Psoas muscle (tissue), 8 donors: ENCODE measurements around the gene LHPP. TPM values are rescaled to one million over a fixed set of nuclear protein-coding genes. Genes with fewer than 3 reads are reported as not detected.

ENCODE experiments used
- ATAC-seq, 4 donors: fragments of 200-7000 bp; cut with Tn5 transposase; one replicate each; pipeline ENCODE4 v1.9.1; 2020; ENCODE audit warnings: moderate library complexity in 3 of 4, mild to moderate bottlenecking in 2 of 4
- DNase-seq, 2 donors: peaks; one replicate each; pipeline ENCODE4 v3.0.0-alpha.2; 2020
- H3K27ac ChIP-seq: fragments of 200-600 bp; one replicate; pipeline ENCODE4 v1.8.0; 2022
- H3K27me3 ChIP-seq, 3 donors: fragments of 200-600 bp in 1 of 3; one replicate each; pipeline versions ENCODE4 v1.6.1 to v1.8.0; 2013 to 2022; ENCODE audit warnings: low read length in 2 of 3, mild to moderate bottlenecking in 2 of 3, moderate library complexity in 1 of 3; ENCODE audit not compliant: insufficient read depth in 3 of 3
- H3K36me3 ChIP-seq, 2 donors: fragments of 200-600 bp in 1 of 2; one replicate each; pipeline versions ENCODE4 v1.6.1 to v1.8.0; 2013 to 2022; ENCODE audit warnings: low read depth in 1 of 2, mild to moderate bottlenecking in 1 of 2, moderate library complexity in 1 of 2; ENCODE audit not compliant: insufficient read depth in 1 of 2
- H3K4me1 ChIP-seq: fragments of 200-600 bp; one replicate; pipeline ENCODE4 v1.8.0; 2022
- H3K4me3 ChIP-seq: fragments of 200-600 bp; one replicate; pipeline ENCODE4 v1.8.0; 2022; ENCODE audit warnings: mild to moderate bottlenecking
- H3K9me3 ChIP-seq: fragments of 200-600 bp; one replicate; pipeline ENCODE4 v1.8.0; 2022
- WGBS, 3 donors: extraction: QIAGEN DNeasy Blood & Tissue Kit; methylation state at CpG; one replicate each; pipeline versions ENCODE4 v1.1.6 to v1.1.7; 2013; 5-methylcytosine and 5-hydroxymethylcytosine counted together
- intact Hi-C, 2 donors: fragments of 100-400 bp; cut with DNase I; formaldehyde crosslinking; loops; one replicate each; pipeline versions ENCODE4 v1.11.0 to v1.14.2; 2022
- polyA plus RNA-seq, 3 donors: library from polyadenylated mRNA; stranded (reverse); fragments of 200-250 nt; gene quantifications; one replicate each; pipeline ENCODE4 v1.2.3, GENCODE V29; 2013
- total RNA-seq, 4 donors: library from RNA; stranded (reverse); fragmentation: NEBNext Ultra II Directional in 2 of 4; extraction: Animal tissue kit (Norgen Biotek cat#: 25700) in 2 of 4; gene quantifications; one replicate each; pipeline versions ENCODE4 v1.2.1 to v1.2.4, GENCODE V29; 2021 to 2023
- TF ChIP-seq, protein P1 (sequence below): fragments of 200-600 bp; IDR thresholded peaks from one replicate; pipeline ENCODE4 v1.8.0; 2022; ENCODE audit warnings: antibody characterized with exemption
- donor health status: healthy with polysubstance abuse.
- donor health status: DM: no; HTN: no; CAD: no; lungs with moderate emphysema.
- donor health status: Bipolar disorder and iron deficiency.
- donor health status: healthy.
- donor health status: DM: yes; HTN: yes; CAD: no.
- donor health status: DM: no; HTN: no; CAD: no.
- donor health status: DM: no; HTN: no; CAD: no.
- donor health status: DM: yes; HTN: yes; CAD: no.

Gene LHPP
- total and polyA plus RNA-seq, 7 donors: 4.7 to 12.8 (median 6.1) TPM

DNA sequence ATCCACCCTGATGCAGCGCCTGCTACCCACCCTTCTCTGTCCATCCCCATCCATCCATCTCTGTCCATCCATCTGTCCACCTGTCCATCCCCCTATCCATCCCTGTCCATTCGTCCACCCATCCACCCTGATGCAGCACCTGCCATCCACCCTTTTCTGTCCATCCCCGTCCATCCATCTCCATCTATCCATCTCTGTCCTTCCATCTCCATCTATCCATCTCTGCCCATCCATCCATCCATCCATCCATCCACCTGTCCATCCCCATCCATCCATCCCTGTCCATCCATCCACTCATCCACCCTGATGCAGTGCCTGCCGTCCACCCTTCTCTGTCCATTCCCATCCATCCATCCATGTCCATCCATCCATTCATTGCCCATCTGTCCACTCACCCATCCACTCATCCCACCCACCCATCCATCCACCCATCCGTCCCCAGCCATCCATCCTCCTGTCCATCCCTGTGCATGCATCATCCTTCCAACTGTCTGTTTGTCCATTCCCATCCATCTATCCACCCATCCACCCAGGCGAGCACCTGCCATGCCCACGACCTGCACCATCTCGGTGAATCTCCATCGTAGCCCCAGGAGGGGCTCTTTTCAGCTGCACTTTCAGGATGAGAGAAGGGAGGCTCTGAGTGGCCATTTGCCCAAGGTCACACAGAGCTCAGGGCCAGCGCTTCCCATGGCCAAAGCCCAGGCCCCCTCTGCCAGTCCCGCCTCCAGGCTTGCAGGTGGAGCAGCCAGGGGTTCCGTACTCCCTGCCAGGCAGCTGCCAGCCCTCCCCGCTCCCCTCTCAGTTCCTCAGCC lies 137.4 kb downstream of the LHPP start:
- no peak overlapping the region for H3K27ac ChIP-seq
- H3K4me1 ChIP-seq: no peaks in the 10 kb centered on the region
- intact Hi-C loops: no loop called here
- no peaks in the 10 kb centered on the region for H3K9me3 ChIP-seq
- TF ChIP-seq, protein P1, sequence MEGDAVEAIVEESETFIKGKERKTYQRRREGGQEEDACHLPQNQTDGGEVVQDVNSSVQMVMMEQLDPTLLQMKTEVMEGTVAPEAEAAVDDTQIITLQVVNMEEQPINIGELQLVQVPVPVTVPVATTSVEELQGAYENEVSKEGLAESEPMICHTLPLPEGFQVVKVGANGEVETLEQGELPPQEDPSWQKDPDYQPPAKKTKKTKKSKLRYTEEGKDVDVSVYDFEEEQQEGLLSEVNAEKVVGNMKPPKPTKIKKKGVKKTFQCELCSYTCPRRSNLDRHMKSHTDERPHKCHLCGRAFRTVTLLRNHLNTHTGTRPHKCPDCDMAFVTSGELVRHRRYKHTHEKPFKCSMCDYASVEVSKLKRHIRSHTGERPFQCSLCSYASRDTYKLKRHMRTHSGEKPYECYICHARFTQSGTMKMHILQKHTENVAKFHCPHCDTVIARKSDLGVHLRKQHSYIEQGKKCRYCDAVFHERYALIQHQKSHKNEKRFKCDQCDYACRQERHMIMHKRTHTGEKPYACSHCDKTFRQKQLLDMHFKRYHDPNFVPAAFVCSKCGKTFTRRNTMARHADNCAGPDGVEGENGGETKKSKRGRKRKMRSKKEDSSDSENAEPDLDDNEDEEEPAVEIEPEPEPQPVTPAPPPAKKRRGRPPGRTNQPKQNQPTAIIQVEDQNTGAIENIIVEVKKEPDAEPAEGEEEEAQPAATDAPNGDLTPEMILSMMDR: no peak
- no peak for ATAC-seq
- H3K36me3 ChIP-seq: no peaks in the 10 kb centered on the region
- no peaks in the 10 kb centered on the region for H3K27me3 ChIP-seq
- WGBS, 3 donors: 86 to 90% (median 89%) methylated on average over 13 of the region's 13 CpGs
- no peak overlapping the region for H3K4me3 ChIP-seq
- DNase-seq: peak; percentile 3 to 41

DNA sequence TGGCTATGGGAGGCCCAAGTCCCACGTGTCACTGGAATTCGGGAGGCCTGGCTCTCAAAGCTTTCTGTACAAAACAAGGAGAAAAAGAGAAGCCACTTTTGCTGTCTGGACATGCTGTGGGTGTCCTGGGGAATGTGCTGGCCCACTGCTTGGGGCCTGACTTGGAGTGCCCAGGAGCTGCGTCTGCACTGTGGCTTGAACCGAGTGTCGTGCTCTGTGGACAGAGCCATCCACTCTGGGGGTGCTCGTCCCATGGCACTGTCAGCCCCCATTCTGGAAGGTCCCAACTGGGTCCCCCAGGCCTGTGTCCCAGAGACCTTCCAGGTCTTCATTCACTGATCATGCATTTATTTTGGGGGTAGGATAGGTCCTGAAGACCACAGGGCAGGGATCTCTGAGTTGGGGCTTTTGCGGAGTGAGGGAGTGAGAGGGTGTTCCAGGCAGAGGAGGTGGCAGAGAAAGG lies 138.0 kb downstream of the LHPP start:
- 80 to 88% (median 82%) methylated on average over 7 of the region's 7 CpGs for WGBS, 3 donors
- Histone ChIP-seq H3K27ac (no peak overlapping the region), H3K9me3 (no peaks in the 10 kb centered on the region), H3K36me3 (no peaks in the 10 kb centered on the region), H3K4me3 (no peak overlapping the region), H3K27me3 (no peaks in the 10 kb centered on the region), H3K4me1 (no peaks in the 10 kb centered on the region)
- ATAC-seq (no peak), DNase-seq (peak; percentile 2 to 29)
- TF ChIP-seq, protein P1: no peak
- intact Hi-C loops: no loop called here

DNA sequence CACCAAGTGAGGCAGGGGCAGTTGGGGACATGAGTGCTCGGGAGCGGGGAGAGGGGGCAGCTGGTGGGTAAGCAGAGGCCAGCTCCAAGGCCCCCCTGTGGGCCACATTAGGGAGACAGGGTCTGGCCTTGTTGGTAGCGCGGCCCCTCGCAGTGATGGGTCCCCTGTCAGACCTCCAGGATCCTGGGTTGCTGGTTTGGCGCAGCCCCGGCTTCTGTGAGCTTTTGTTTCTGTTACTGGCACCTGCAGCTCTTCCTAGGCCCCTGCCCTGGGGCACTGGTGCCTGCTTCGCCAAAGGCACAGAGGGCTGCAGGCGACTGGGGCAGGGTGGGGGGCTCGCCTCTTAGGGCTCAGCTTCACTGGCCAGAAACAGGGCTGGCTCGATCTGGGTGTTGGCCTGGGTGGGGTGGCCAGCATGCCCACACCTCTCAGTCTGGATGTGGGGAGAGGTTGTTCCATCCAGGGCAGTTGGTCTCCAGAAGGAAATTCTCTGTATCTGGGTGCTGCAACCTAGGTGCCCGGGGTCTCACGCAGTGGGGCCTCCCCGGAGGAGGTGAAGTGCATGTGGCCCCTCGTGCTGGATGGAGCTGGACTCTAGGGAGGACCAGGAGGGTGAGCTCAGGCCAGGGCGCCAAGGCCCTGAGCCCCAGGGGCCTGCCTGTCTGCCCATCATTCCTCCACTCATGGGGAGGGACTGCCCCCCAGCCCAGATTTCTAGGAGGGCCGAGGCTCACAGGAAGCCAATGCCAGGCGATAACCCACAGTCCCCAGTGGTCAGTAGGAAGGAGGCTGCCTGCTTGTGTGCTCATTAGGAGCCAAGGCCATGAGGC lies 138.6 kb downstream of the LHPP start:
- intact Hi-C loops: no loop called here
- Histone ChIP-seq H3K9me3 (no peaks in the 10 kb centered on the region), H3K36me3 (no peaks in the 10 kb centered on the region), H3K4me3 (no peak overlapping the region), H3K4me1 (no peaks in the 10 kb centered on the region), H3K27me3 (no peaks in the 10 kb centered on the region), H3K27ac (no peak overlapping the region)
- WGBS, 3 donors: 91 to 96% (median 92%) methylated on average over 17 to 18 of the region's 18 CpGs
- no peak for ATAC-seq
- TF ChIP-seq, protein P1: no peak
- DNase-seq: peak; percentile 11 to 23

DNA sequence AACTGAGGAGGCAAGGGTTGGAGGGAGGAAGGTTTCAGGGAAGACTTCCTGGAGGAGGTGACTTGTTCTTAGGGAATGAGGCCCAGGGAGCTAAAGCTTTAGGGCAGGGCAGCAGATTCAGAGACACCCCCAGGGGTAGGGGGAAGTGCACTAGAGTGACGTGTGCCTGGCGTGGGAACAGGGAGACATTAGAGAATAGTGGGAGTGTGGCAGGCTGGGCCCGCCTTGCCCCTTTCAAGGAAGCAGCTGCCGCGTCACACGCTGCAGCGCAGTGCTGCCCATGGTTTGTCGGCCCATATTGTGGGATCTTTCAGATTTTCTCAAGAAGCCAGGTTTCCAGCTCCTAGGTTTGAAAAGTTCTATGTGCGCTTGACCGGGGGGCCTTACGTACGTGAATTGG lies 139.4 kb downstream of the LHPP start:
- TF ChIP-seq, protein P1: no peak
- Histone ChIP-seq H3K4me3 (no peak overlapping the region), H3K36me3 (no peaks in the 10 kb centered on the region), H3K4me1 (no peaks in the 10 kb centered on the region), H3K9me3 (no peaks in the 10 kb centered on the region), H3K27me3 (no peaks in the 10 kb centered on the region), H3K27ac (no peak overlapping the region)
- ATAC-seq: no peak
- peak; percentile 3 to 37 for DNase-seq
- intact Hi-C loops: no loop called here
- WGBS, 3 donors: 92 to 100% (median 98%) methylated on average over 12 of the region's 12 CpGs
